IMR-90 (cell line): ENCODE measurements around the gene ELL. TPM values are rescaled to one million over a fixed set of nuclear protein-coding genes. Genes with fewer than 3 reads are reported as not detected.
A peak's percentile ranks its signal among the peaks of the same experiment; 100 is the strongest.

Experiments
- ATAC-seq: fragments of 200-7000 bp; cut with Tn5 transposase; 2 replicates; pipeline ENCODE4 v1.9.1; 2020; ENCODE audit warnings: low read depth, mild to moderate bottlenecking, moderate library complexity
- BruUV-seq: library from RNA; stranded (reverse); fragments of 400-500 nt; replicated peaks from 2 replicates; lab custom pipeline; 2021; lab: Mats Ljungman, UMichigan
- CTCF ChIA-PET: fragments of 300-600 bp; formaldehyde crosslinking; extraction: SDS; loops from one replicate; lab custom pipeline; 2021; ENCODE audit warnings: antibody characterized with exemption; lab: Yijun Ruan, JAX
- POLR2A ChIA-PET: fragments of 300-600 bp; sonication (Branson Sonifier 250); formaldehyde crosslinking; loops from one replicate; lab custom pipeline; 2022; ENCODE audit warnings: antibody characterized with exemption; ENCODE audit not compliant: unreplicated experiment; lab: Charles Lee
- DNase-seq: peaks from one replicate; pipeline ENCODE4 v3.0.0; 2013
- H2AFZ ChIP-seq: replicated peaks from 2 replicates; pipeline ENCODE3; 2013; ENCODE audit warnings: low read length, mild to moderate bottlenecking; ENCODE audit not compliant: poor library complexity
- H2AK5ac ChIP-seq: 2 replicates; pipeline ENCODE4 v1.6.1; 2013; ENCODE audit warnings: low read depth, low read length, inconsistent platforms
- H2AK9ac ChIP-seq: replicated peaks from 2 replicates; pipeline ENCODE3; 2013; ENCODE audit warnings: mild to moderate bottlenecking, low read depth, low read length, moderate library complexity; ENCODE audit not compliant: poor library complexity
- H2BK120ac ChIP-seq: 2 replicates; pipeline ENCODE4 v1.6.1; 2013; ENCODE audit warnings: low read depth, low read length, inconsistent platforms
- H2BK15ac ChIP-seq: 3 replicates; pipeline ENCODE4 v1.6.1; 2013; ENCODE audit warnings: low read depth, low read length, inconsistent platforms
- H2BK20ac ChIP-seq: 2 replicates; pipeline ENCODE4 v1.6.1; 2013; ENCODE audit warnings: low read depth, mild to moderate bottlenecking, inconsistent platforms, low read length, moderate library complexity
- H2BK5ac ChIP-seq: 2 replicates; pipeline ENCODE4 v1.6.1; 2013; ENCODE audit warnings: mild to moderate bottlenecking, low read depth, low read length, inconsistent platforms; ENCODE audit not compliant: poor library complexity, severe bottlenecking
- H3K14ac ChIP-seq: replicated peaks from 2 replicates; pipeline ENCODE4 v1.6.1; 2013; ENCODE audit warnings: low read depth, low read length, inconsistent platforms
- H3K18ac ChIP-seq: 2 replicates; pipeline ENCODE4 v1.6.1; 2013; ENCODE audit warnings: low read depth, low read length, control low read depth
- H3K23ac ChIP-seq: 2 replicates; pipeline ENCODE4 v1.6.1; 2013; ENCODE audit warnings: low read depth, low read length, inconsistent platforms
- H3K27ac ChIP-seq: 2 replicates; pipeline ENCODE4 v1.5.1; 2013; ENCODE audit warnings: mild to moderate bottlenecking, control low read depth, low read length; ENCODE audit not compliant: insufficient read depth
- H3K27me3 ChIP-seq: 2 replicates; pipeline ENCODE4 v1.6.1; 2013; ENCODE audit warnings: low read length; ENCODE audit not compliant: control insufficient read depth, insufficient read depth
- H3K36me3 ChIP-seq: 2 replicates; pipeline ENCODE4 v1.6.1; 2013; ENCODE audit warnings: low read length, mixed read lengths; ENCODE audit not compliant: control insufficient read depth, insufficient read depth
- H3K4ac ChIP-seq: 2 replicates; pipeline ENCODE4 v1.6.1; 2013; ENCODE audit warnings: low read depth, low read length, inconsistent platforms
- H3K4me1 ChIP-seq: 2 replicates; pipeline ENCODE4 v1.6.1; 2013; ENCODE audit warnings: low read length, mixed read lengths; ENCODE audit not compliant: control insufficient read depth, insufficient read depth
- H3K4me2 ChIP-seq: 2 replicates; pipeline ENCODE4 v1.6.1; 2013; ENCODE audit warnings: low read depth, mild to moderate bottlenecking, control low read depth, low read length, moderate library complexity
- H3K4me3 ChIP-seq: 2 replicates; pipeline ENCODE4 v1.5.1; 2013; ENCODE audit warnings: low read depth, mild to moderate bottlenecking, control low read depth, low read length, moderate library complexity; ENCODE audit not compliant: insufficient read depth
- H3K56ac ChIP-seq: 2 replicates; pipeline ENCODE4 v1.6.1; 2013; ENCODE audit warnings: low read length, inconsistent platforms; ENCODE audit not compliant: insufficient read depth; ENCODE audit errors: extremely low read depth
- H3K79me1 ChIP-seq, 2 experiments: 2 replicates each; pipeline ENCODE4 v1.6.1; 2013; ENCODE audit warnings: low read length in 2 of 2, inconsistent platforms in 1 of 2, low read depth in 1 of 2
- H3K9ac ChIP-seq: 2 replicates; pipeline ENCODE4 v1.6.1; 2013; ENCODE audit warnings: low read depth, low read length, control low read depth
- H3K9me1 ChIP-seq: 2 replicates; pipeline ENCODE4 v1.6.1; 2013; ENCODE audit warnings: low read length, inconsistent platforms; ENCODE audit not compliant: insufficient read depth
- H3K9me3 ChIP-seq: 2 replicates; pipeline ENCODE4 v1.6.1; 2013; ENCODE audit warnings: low read length; ENCODE audit not compliant: control insufficient read depth, insufficient read depth
- H4K20me1 ChIP-seq: 2 replicates; pipeline ENCODE4 v1.6.1; 2013; ENCODE audit warnings: low read length, inconsistent platforms; ENCODE audit not compliant: insufficient read depth
- H4K5ac ChIP-seq: 2 replicates; pipeline ENCODE4 v1.6.1; 2013; ENCODE audit warnings: mild to moderate bottlenecking, low read depth, low read length, control low read depth
- H4K8ac ChIP-seq, 2 experiments: 2 replicates each; pipeline ENCODE4 v1.6.1; 2013; ENCODE audit warnings: low read depth in 2 of 2, low read length in 2 of 2, control low read depth in 1 of 2, inconsistent platforms in 1 of 2
- H4K91ac ChIP-seq: 2 replicates; pipeline ENCODE4 v1.6.1; 2013; ENCODE audit warnings: low read depth, low read length, inconsistent platforms; ENCODE audit not compliant: insufficient read depth
- BHLHE40 ChIP-seq: fragments of 150-350 bp; IDR thresholded peaks from 2 replicates; pipeline ENCODE4 v1.6.1; 2016; ENCODE audit warnings: mild to moderate bottlenecking, low read depth, low read length
- CHD1 ChIP-seq: IDR thresholded peaks from 2 replicates; pipeline ENCODE4 v1.6.1; 2012; ENCODE audit warnings: low read depth, low read length, improper control_type of control experiment
- ELK1 ChIP-seq: fragments of 150-350 bp; IDR thresholded peaks from 2 replicates; pipeline ENCODE4 v1.6.1; 2016; ENCODE audit warnings: low read depth, mild to moderate bottlenecking, low read length, moderate library complexity, borderline replicate concordance
- MAFK ChIP-seq: IDR thresholded peaks from 2 replicates; pipeline ENCODE4 v1.6.1; 2012; ENCODE audit warnings: low read depth, low read length, improper control_type of control experiment
- MAZ ChIP-seq: IDR thresholded peaks from 2 replicates; pipeline ENCODE4 v1.6.1; 2012; ENCODE audit warnings: low read depth, mild to moderate bottlenecking, low read length, improper control_type of control experiment, moderate library complexity, borderline replicate concordance
- MXI1 ChIP-seq: IDR thresholded peaks from 2 replicates; pipeline ENCODE4 v1.6.1; 2012; ENCODE audit warnings: low read depth, mild to moderate bottlenecking, low read length, moderate library complexity, borderline replicate concordance
- NFE2L2 ChIP-seq: fragments of 150-350 bp; IDR thresholded peaks from 2 replicates; pipeline ENCODE4 v1.6.1; 2016; ENCODE audit warnings: low read depth, mild to moderate bottlenecking, low read length
- POLR2A ChIP-seq: IDR thresholded peaks from 2 replicates; pipeline ENCODE4 v1.6.1; 2012; ENCODE audit warnings: mild to moderate bottlenecking, low read depth, low read length
- RAD21 ChIP-seq: IDR thresholded peaks from 2 replicates; pipeline ENCODE4 v1.6.1; 2012; ENCODE audit warnings: low read length, improper control_type of control experiment
- RCOR1 ChIP-seq: IDR thresholded peaks from 2 replicates; pipeline ENCODE4 v1.6.1; 2012; ENCODE audit warnings: mild to moderate bottlenecking, low read length, improper control_type of control experiment; ENCODE audit not compliant: insufficient replicate concordance
- RFX5 ChIP-seq: IDR thresholded peaks from 2 replicates; pipeline ENCODE4 v1.8.0; 2012; ENCODE audit warnings: low read depth, mild to moderate bottlenecking, low read length, moderate library complexity
- USF2 ChIP-seq: fragments of 150-350 bp; IDR thresholded peaks from 2 replicates; pipeline ENCODE4 v1.6.1; 2017; ENCODE audit warnings: mild to moderate bottlenecking, antibody characterized with exemption, low read length, low read depth
- WGBS, 2 experiments: methylation state at CpG; one replicate each; pipeline versions ENCODE4 v1.1.5 to v1.1.7; 2013; ENCODE audit warnings: missing lambda C conversion rate in 2 of 2; ENCODE audit not compliant: insufficient read length in 1 of 2; ENCODE audit errors: extremely low coverage in 2 of 2; 5-methylcytosine and 5-hydroxymethylcytosine counted together
- dilution Hi-C: fragments of 300-500 bp; cut with HindIII; formaldehyde crosslinking; loops from one replicate; pipeline ENCODE4 v1.14.3; 2018; ENCODE audit warnings: low sequenced_read_pairs; ENCODE audit not compliant: unreplicated experiment
- in situ Hi-C: fragments of 300-500 bp; cut with MboI; formaldehyde crosslinking; loops from 3 replicates; pipeline ENCODE4 v1.14.3; 2019; ENCODE audit warnings: low sequenced_read_pairs, inconsistent platforms, mixed read lengths
- intact Hi-C: fragments of 100-400 bp; cut with micrococcal nuclease; formaldehyde crosslinking; loops from 2 replicates; pipeline ENCODE4 v1.10.0; 2022
- polyA plus RNA-seq, 3 experiments: library from polyadenylated mRNA; depleted of rRNA; stranded (reverse); fragments of >200 nt; gene quantifications; 2 replicates each; pipeline ENCODE4 v1.2.3, GENCODE V29; 2012; ENCODE audit warnings: low replicate concordance in 1 of 3
- total RNA-seq: library from RNA; depleted of rRNA; stranded (reverse); fragments of >200 nt; gene quantifications from 2 replicates; pipeline ENCODE4 v1.2.3, GENCODE V29; 2012

Gene ELL
- total and polyA plus RNA-seq, 2 of the 4 experiments (the other 2 are of a cell fraction), result 6.3 to 13.1 TPM

- peak within 1 kb of the TSS; percentile 42 for H2BK120ac ChIP-seq
- H3K4me3 ChIP-seq, result no peak within 1 kb of the TSS
- ATAC-seq (no peak), DNase-seq (no peak)
- no peaks in the 10 kb centered on the region for H3K27me3 ChIP-seq
- intact Hi-C loops (no loop called here), in situ Hi-C loops (no loop called here), dilution Hi-C loops (no loop called here)
- H3K14ac ChIP-seq, result peak within 1 kb of the TSS; percentile 36; the same call in 1 of the 2 replicates
- H4K8ac ChIP-seq, result peak within 1 kb of the TSS in 1 of 2 experiments; percentile 67; a peak in 1 of 4 replicates
- peak within 1 kb of the TSS; percentile 18 for H2BK5ac ChIP-seq
- H2BK15ac ChIP-seq, result peak within 1 kb of the TSS; percentile 81; the same call in 1 of the 3 replicates
- no TSS peak for BruUV-seq
- H4K5ac ChIP-seq, result peak within 1 kb of the TSS; percentile 12
- H2AK5ac ChIP-seq, result peak within 1 kb of the TSS; percentile 84
- H2BK20ac ChIP-seq, result peak within 1 kb of the TSS; percentile 76
- H3K18ac ChIP-seq, result no peak within 1 kb of the TSS; the same call in 1 of the 2 replicates
- peaks cover 22% of the 10 kb centered on the region for H3K4me1 ChIP-seq
- peaks cover 6% of the 10 kb centered on the region; the same call in 1 of the 2 replicates for H3K9me1 ChIP-seq
- ChIA-PET CTCF (interaction anchor here (1.0 to 1.5 kb wide), 2 partner anchors 8 to 12 kb away, joined by 3 to 4 read pairs; no protein-coding TSS in a partner anchor), POLR2A (no interaction called here)
- TF ChIP-seq MXI1 (no peak), MAZ (no peak), MAFK (no peak), POLR2A (no peak), NFE2L2 (no peak), RAD21 (no peak), ELK1 (no peak), CHD1 (no peak), RFX5 (no peak), RCOR1 (no peak), BHLHE40 (no peak), USF2 (no peak)
- peak within 1 kb of the TSS; percentile 55 for H3K4ac ChIP-seq
- H3K4me2 ChIP-seq, result no peak within 1 kb of the TSS
- H2AK9ac ChIP-seq, result peak within 1 kb of the TSS; percentile 52
- peak within 1 kb of the TSS; percentile 68 for H4K91ac ChIP-seq
- H3K23ac ChIP-seq, result no peak within 1 kb of the TSS
- H3K27ac ChIP-seq, result peak within 1 kb of the TSS; percentile 16; the same call in 1 of the 2 replicates
- 26% methylated on average over 12 of the region's 33 CpGs; no CpG with 5 or more reads in 1 of the 2 experiments for WGBS, 2 experiments
- H3K56ac ChIP-seq, result no peak within 1 kb of the TSS; the same call in 1 of the 2 replicates
- no peaks in the 10 kb centered on the region for H4K20me1 ChIP-seq
- H3K9ac ChIP-seq, result no peak within 1 kb of the TSS
- H3K9me3 ChIP-seq, result no peaks in the 10 kb centered on the region
- no peaks in the 10 kb centered on the region for H3K36me3 ChIP-seq
- H2AFZ ChIP-seq, result peak within 1 kb of the TSS; percentile 47
- H3K79me1 ChIP-seq, result no peaks in the 10 kb centered on the region
These were observed 124.3 kb downstream of the ELL start, which contains the start of gene LRRC25 for GRCh38 chr19:18397242-18398202. Gene LRRC25, minus strand, starts transcription at chr19:18397622. Its CDS starts 659 bp downstream, at chr19:18396963.
